ENCODE results near the gene PTPRG. TPM values are rescaled to one million over a fixed set of nuclear protein-coding genes. Genes with fewer than 3 reads are reported as not detected.

PTPRG gene
- polyA plus RNA-seq, 3 donors = not detected

GRCh38 chr3:62154457-62155148, 593.2 kb downstream of the PTPRG start:
- Mint-ChIP-seq H3K27ac (no peak overlapping the region), H3K9me3 (peaks cover 0 to 3% (median 0%) of the 10 kb centered on the region in 7 donors), H3K36me3 (no peaks in the 10 kb centered on the region), H3K4me1 (no peaks in the 10 kb centered on the region), H3K4me3 (no peak overlapping the region), H3K27me3 (ENCODE audit: low read depth in 3 of 3) (peaks cover 0 to 4% (median 2%) of the 10 kb centered on the region in 3 donors)
- intact Hi-C loops (cut with micrococcal nuclease) = no loop called here
- no peak for DNase-seq
- H3K27ac ChIP-seq (ENCODE audit: low read depth in 1 of 2, low read length in 2 of 2) = no peak overlapping the region
- H4K20me1 ChIP-seq (ENCODE audit: insufficient read depth, low read length) = no peaks in the 10 kb centered on the region
- no peaks in the 10 kb centered on the region for H3K79me2 ChIP-seq (ENCODE audit: insufficient read depth, low read length)
- no peak overlapping the region for H3K4me2 ChIP-seq (replicated peaks; ENCODE audit: extremely low read depth, low read length, poor library complexity, severe bottlenecking)
- no peak overlapping the region for H3K9ac ChIP-seq (ENCODE audit: insufficient read depth, low read length, poor library complexity, severe bottlenecking)
- H3K36me3 ChIP-seq (replicated peaks in 1 of 2; ENCODE audit: control insufficient read depth in 1 of 2, insufficient read depth in 2 of 2, low read length in 2 of 2) = no peaks in the 10 kb centered on the region
- WGBS (ENCODE audit: insufficient coverage) = 93% methylated on average over 3 of the region's 13 CpGs
- no peaks in the 10 kb centered on the region for H3K9me3 ChIP-seq (replicated peaks in 1 of 2; ENCODE audit: control insufficient read depth in 1 of 2, insufficient read depth in 1 of 2, low read length in 2 of 2)
- no peak overlapping the region for H3K4me3 ChIP-seq (replicated peaks in 1 of 3; ENCODE audit: low read depth in 2 of 3, low read length in 3 of 3)
- no peaks in the 10 kb centered on the region for H3K27me3 ChIP-seq (ENCODE audit: control insufficient read depth in 2 of 2, insufficient read depth in 2 of 2, low read length in 2 of 2)
- H2AFZ ChIP-seq (ENCODE audit: insufficient read depth, low read depth, low read length, poor library complexity, severe bottlenecking) = no peak overlapping the region
- no peak for TF ChIP-seq CTCF (IDR thresholded peaks at IDR 0.05)
- H3K4me1 ChIP-seq (ENCODE audit: control insufficient read depth in 1 of 2, insufficient read depth in 2 of 2, low read length in 2 of 2) = no peaks in the 10 kb centered on the region

GRCh38 chr3:62159056-62159708, 597.8 kb downstream of the PTPRG start:
- TF ChIP-seq CTCF (IDR thresholded peaks at IDR 0.05) = no peak
- H3K4me1 Mint-ChIP-seq = no peaks in the 10 kb centered on the region
- H2AFZ ChIP-seq (ENCODE audit: insufficient read depth, low read depth, low read length, poor library complexity, severe bottlenecking) = no peak overlapping the region
- H3K27ac ChIP-seq (ENCODE audit: low read depth in 1 of 2, low read length in 2 of 2) = no peak overlapping the region
- H4K20me1 ChIP-seq (ENCODE audit: insufficient read depth, low read length) = no peaks in the 10 kb centered on the region
- no peaks in the 10 kb centered on the region for H3K36me3 Mint-ChIP-seq
- no peaks in the 10 kb centered on the region for H3K36me3 ChIP-seq (replicated peaks in 1 of 2; ENCODE audit: control insufficient read depth in 1 of 2, insufficient read depth in 2 of 2, low read length in 2 of 2)
- no peaks in the 10 kb centered on the region for H3K4me1 ChIP-seq (ENCODE audit: control insufficient read depth in 1 of 2, insufficient read depth in 2 of 2, low read length in 2 of 2)
- H3K27ac Mint-ChIP-seq = no peak overlapping the region
- H3K4me2 ChIP-seq (replicated peaks; ENCODE audit: extremely low read depth, low read length, poor library complexity, severe bottlenecking) = no peak overlapping the region
- H3K27me3 Mint-ChIP-seq (ENCODE audit: low read depth in 3 of 3) = peaks cover 2 to 4% (median 2%) of the 10 kb centered on the region in 3 donors
- no peak overlapping the region for H3K4me3 Mint-ChIP-seq
- H3K27me3 ChIP-seq (ENCODE audit: control insufficient read depth in 2 of 2, insufficient read depth in 2 of 2, low read length in 2 of 2) = no peaks in the 10 kb centered on the region
- no peaks in the 10 kb centered on the region for H3K79me2 ChIP-seq (ENCODE audit: insufficient read depth, low read length)
- no CpG with 5 or more reads among the region's 4 CpGs for WGBS (ENCODE audit: insufficient coverage)
- H3K9me3 ChIP-seq (replicated peaks in 1 of 2; ENCODE audit: control insufficient read depth in 1 of 2, insufficient read depth in 1 of 2, low read length in 2 of 2) = no peaks in the 10 kb centered on the region
- intact Hi-C loops (cut with micrococcal nuclease) = no loop called here
- no peak for DNase-seq
- peaks cover 0 to 5% (median 1%) of the 10 kb centered on the region in 7 donors for H3K9me3 Mint-ChIP-seq
- no peak overlapping the region for H3K4me3 ChIP-seq (replicated peaks in 1 of 3; ENCODE audit: low read depth in 2 of 3, low read length in 3 of 3)
- H3K9ac ChIP-seq (ENCODE audit: insufficient read depth, low read length, poor library complexity, severe bottlenecking) = no peak overlapping the region
